Measurements from ENCODE around the gene EYA3.

The EYA3 gene

DNA sequence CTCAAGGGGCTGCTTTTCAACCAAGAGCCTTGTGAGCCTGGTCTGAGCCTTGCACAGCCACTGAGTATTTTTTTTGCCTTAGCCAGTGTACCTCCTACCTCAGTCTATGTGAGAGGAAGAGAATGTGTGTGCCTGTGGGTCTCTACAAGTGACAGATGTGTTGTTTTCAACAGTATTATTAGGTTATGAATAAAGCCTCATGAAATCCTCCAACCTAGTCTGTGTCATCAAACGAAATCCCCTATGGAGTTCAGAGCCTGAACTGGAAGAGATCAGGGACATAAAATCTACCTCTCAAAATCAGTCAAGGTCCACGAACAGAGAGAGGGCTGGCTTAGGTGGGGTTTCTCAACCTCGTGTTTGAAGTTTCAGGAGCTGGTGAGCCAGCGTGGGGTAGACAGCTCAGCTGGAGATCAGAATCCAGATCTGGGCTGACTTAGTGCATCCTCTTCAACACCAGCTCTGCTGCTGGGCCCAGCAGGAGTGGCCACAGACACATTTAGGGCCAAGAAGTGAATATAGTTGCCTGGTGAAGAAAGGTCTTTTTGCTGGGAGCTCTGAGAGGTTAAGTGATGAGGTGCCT lies 120.4 kb downstream of the EYA3 start:
- no peak for DNase-seq (ENCODE audit: extremely low read depth, low read depth)
- TF ChIP-seq, protein P1, sequence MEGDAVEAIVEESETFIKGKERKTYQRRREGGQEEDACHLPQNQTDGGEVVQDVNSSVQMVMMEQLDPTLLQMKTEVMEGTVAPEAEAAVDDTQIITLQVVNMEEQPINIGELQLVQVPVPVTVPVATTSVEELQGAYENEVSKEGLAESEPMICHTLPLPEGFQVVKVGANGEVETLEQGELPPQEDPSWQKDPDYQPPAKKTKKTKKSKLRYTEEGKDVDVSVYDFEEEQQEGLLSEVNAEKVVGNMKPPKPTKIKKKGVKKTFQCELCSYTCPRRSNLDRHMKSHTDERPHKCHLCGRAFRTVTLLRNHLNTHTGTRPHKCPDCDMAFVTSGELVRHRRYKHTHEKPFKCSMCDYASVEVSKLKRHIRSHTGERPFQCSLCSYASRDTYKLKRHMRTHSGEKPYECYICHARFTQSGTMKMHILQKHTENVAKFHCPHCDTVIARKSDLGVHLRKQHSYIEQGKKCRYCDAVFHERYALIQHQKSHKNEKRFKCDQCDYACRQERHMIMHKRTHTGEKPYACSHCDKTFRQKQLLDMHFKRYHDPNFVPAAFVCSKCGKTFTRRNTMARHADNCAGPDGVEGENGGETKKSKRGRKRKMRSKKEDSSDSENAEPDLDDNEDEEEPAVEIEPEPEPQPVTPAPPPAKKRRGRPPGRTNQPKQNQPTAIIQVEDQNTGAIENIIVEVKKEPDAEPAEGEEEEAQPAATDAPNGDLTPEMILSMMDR (IDR thresholded peaks at IDR 0.05; ENCODE audit: low read depth, low read length) = no peak

DNA sequence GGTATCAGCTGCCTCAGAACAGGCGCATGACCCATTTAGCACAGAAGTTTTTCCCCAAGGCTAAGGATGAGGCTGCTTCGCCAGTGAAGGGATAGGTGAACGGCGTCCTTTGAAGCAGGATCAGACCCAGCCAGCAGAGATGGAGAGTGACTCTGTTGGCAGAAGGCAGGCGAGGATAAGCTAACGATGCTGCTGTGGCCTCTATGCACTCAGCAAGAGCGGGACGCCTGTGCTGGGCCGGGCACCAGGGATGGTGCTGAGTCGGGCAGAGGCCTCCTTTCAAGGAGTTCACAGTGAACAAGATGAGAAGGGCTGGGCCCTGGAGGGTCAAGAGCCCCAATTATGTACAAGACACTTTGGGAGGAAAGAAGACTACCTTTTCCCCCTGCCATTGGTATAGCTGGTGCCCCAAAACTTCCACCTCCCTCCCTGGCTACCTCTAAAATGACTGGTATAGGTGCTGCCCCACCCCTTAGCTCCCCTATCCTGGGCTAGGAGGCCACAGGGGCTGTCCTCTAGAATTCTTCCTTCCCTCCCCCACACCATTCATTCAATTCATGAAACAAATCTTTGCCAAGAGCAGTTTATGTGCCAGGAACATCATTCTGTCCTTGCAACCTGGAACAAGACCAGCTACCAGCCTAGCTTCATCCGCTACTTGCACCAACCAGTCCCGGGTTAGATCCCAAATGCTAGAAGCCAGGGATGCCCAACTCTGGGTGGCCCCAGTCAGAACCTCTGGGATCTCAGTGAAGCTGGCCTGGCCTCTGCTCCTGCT lies 121.1 kb downstream of the EYA3 start:
- TF ChIP-seq, protein P1 (IDR thresholded peaks at IDR 0.05; ENCODE audit: low read depth, low read length) = no peak
- DNase-seq (ENCODE audit: extremely low read depth, low read depth) = no peak

DNA sequence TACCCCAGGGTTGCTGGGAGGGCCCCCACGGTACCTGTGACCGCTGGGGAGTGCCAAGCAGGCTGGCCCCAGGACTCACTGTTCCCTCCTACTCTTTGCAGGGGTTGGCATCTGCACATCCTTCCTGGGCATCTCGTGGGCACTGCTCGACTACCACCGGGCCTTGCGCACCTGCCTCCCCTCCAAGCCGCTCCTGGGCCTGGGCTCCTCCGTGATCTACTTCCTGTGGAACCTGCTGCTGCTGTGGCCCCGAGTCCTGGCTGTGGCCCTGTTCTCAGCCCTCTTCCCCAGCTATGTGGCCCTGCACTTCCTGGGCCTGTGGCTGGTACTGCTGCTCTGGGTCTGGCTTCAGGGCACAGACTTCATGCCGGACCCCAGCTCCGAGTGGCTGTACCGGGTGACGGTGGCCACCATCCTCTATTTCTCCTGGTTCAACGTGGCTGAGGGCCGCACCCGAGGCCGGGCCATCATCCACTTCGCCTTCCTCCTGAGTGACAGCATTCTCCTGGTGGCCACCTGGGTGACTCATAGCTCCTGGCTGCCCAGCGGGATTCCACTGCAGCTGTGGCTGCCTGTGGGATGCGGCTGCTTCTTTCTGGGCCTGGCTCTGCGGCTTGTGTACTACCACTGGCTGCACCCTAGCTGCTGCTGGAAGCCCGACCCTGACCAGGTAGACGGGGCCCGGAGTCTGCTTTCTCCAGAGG lies 121.9 kb downstream of the EYA3 start:
- DNase-seq (ENCODE audit: extremely low read depth, low read depth) = no peak
- TF ChIP-seq, protein P1 (IDR thresholded peaks at IDR 0.05; ENCODE audit: low read depth, low read length) = no peak

- TF ChIP-seq, protein P1 (IDR thresholded peaks at IDR 0.05; ENCODE audit: low read depth, low read length) = no peak
- no peak for DNase-seq (ENCODE audit: extremely low read depth, low read depth)
These were observed 125.0 kb downstream of the EYA3 start for GRCh38 chr1:27963393-27963792.

DNA sequence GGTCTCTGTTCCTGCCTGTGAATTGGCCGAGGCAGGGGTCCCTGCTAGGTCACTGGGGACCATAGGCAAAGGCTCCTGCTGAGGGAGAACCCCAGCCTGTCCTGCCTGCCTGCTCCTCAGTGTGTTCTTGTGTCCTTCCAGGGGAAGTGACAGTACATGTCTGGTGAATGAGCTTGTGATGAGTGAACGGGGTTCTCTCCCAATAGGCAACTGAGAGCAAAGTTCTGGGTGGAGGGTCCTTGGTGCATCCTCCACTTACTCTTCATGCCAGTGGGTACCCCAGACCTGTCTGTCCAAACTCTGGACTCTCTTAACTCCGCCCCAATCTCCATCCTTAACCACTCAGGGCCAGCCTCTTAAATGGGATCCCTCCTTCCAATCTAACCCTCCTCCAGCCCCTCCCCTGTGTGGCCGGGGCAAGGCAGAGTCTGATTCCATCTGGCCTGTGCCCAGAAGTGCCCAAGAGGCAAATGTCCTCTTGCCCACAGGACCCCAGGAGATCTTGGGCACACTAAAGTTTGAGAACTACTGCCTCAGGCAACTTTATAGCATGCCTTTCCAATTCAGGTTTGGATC lies 126.7 kb downstream of the EYA3 start:
- TF ChIP-seq, protein P1 (IDR thresholded peaks at IDR 0.05; ENCODE audit: low read depth, low read length) = no peak
- no peak for DNase-seq (ENCODE audit: extremely low read depth, low read depth)

- DNase-seq (ENCODE audit: extremely low read depth, low read depth) = no peak
- TF ChIP-seq, protein P1 (IDR thresholded peaks at IDR 0.05; ENCODE audit: low read depth, low read length) = no peak
These were observed 127.4 kb downstream of the EYA3 start for GRCh38 chr1:27960762-27961645.

All from AG09319 (cell line).